Measurements from ENCODE around the gene TGFB1. TPM values are rescaled to one million over a fixed set of nuclear protein-coding genes. Genes with fewer than 3 reads are reported as not detected.

Gene TGFB1
- polyA plus RNA-seq, 1 of the 3 experiments (the other 2 are of a cell fraction), result 25.5 TPM

- TF ChIP-seq YY1 (IDR thresholded peaks at IDR 0.05; ENCODE audit: low read depth) (no peak), RXRA (IDR thresholded peaks at IDR 0.05; ENCODE audit: borderline replicate concordance, low read depth) (0 out of 2 replicates have a peak, but pooled peaks have one; percentile 70), SMC3 (IDR thresholded peaks at IDR 0.05; ENCODE audit: low read depth, low read length) (no peak), RAD21 (IDR thresholded peaks at IDR 0.05; ENCODE audit: low read length) (no peak), NFIC (IDR thresholded peaks at IDR 0.05; ENCODE audit: borderline replicate concordance) (0 out of 2 replicates have a peak, but pooled peaks have one; percentile 35), FOXJ3 (CRISPR knock-in tag; IDR thresholded peaks at IDR 0.05) (no peak), EP300 (IDR thresholded peaks at IDR 0.05; ENCODE audit: borderline replicate concordance in 1 of 2, low read depth in 1 of 2, low read length in 1 of 2) (peak in 1 of 2 experiments; percentile 93; a peak in 2 of 4 replicates), SIN3A (IDR thresholded peaks at IDR 0.05; ENCODE audit: borderline replicate concordance, low read depth, low read length) (peak; percentile 29; the same call in 1 of the 2 replicates), JUND (IDR thresholded peaks at IDR 0.05) (peak; percentile 90), RCOR1 (IDR thresholded peaks at IDR 0.05; ENCODE audit: low read length) (no peak), FOXM1 (IDR thresholded peaks at IDR 0.05; ENCODE audit: low read depth) (no peak), CHD2 (IDR thresholded peaks at IDR 0.05; ENCODE audit: low read length, partially characterized antibody) (peak; percentile 64), GABPA (IDR thresholded peaks at IDR 0.05; ENCODE audit: low read depth) (no peak), RFX5 (IDR thresholded peaks at IDR 0.05; ENCODE audit: low read length) (no peak), USF2 (IDR thresholded peaks at IDR 0.05; ENCODE audit: borderline replicate concordance, low read depth, low read length) (no peak), GATA2 (CRISPR knock-in tag; IDR thresholded peaks at IDR 0.05) (no peak)
- TF ChIP-seq, protein P1, sequence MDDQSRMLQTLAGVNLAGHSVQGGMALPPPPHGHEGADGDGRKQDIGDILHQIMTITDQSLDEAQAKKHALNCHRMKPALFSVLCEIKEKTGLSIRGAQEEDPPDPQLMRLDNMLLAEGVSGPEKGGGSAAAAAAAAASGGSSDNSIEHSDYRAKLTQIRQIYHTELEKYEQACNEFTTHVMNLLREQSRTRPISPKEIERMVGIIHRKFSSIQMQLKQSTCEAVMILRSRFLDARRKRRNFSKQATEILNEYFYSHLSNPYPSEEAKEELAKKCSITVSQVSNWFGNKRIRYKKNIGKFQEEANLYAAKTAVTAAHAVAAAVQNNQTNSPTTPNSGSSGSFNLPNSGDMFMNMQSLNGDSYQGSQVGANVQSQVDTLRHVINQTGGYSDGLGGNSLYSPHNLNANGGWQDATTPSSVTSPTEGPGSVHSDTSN (IDR thresholded peaks at IDR 0.05), result peak; percentile 54
- TF ChIP-seq, protein P2, sequence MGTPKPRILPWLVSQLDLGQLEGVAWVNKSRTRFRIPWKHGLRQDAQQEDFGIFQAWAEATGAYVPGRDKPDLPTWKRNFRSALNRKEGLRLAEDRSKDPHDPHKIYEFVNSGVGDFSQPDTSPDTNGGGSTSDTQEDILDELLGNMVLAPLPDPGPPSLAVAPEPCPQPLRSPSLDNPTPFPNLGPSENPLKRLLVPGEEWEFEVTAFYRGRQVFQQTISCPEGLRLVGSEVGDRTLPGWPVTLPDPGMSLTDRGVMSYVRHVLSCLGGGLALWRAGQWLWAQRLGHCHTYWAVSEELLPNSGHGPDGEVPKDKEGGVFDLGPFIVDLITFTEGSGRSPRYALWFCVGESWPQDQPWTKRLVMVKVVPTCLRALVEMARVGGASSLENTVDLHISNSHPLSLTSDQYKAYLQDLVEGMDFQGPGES (IDR thresholded peaks at IDR 0.05; ENCODE audit: low read depth, low read length), result no peak
- TF ChIP-seq, protein P3, sequence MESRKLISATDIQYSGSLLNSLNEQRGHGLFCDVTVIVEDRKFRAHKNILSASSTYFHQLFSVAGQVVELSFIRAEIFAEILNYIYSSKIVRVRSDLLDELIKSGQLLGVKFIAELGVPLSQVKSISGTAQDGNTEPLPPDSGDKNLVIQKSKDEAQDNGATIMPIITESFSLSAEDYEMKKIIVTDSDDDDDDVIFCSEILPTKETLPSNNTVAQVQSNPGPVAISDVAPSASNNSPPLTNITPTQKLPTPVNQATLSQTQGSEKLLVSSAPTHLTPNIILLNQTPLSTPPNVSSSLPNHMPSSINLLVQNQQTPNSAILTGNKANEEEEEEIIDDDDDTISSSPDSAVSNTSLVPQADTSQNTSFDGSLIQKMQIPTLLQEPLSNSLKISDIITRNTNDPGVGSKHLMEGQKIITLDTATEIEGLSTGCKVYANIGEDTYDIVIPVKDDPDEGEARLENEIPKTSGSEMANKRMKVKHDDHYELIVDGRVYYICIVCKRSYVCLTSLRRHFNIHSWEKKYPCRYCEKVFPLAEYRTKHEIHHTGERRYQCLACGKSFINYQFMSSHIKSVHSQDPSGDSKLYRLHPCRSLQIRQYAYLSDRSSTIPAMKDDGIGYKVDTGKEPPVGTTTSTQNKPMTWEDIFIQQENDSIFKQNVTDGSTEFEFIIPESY (IDR thresholded peaks at IDR 0.05; ENCODE audit: borderline replicate concordance, low read depth), result peak; percentile 88; the same call in 1 of the 2 replicates
Observed at GRCh38 chr19:41323430-41324125, 30.1 kb downstream of the TGFB1 start (continued).

Data from SK-N-SH (cell line).